ENCODE results near the gene C19orf67.

C19orf67 gene

DNA sequence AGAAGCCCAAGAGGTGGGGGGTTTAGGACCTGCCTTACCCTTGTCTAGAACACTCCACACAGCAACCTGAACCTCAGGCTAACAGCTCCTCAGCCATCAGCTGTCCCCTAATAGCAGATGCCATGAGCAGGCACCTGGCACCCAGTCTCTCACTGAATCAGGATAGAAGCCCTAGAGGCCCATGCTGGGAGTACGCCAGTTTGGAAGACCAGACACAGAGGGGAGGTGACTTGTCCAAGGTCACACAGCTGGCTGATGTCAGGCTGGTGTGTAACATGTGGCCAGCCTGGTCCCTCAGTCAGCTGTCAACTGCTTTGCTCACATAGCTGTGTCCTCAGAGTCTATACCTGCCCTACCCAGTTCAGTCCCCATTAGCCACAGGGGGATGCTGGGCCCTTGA lies 17.7 kb upstream of the C19orf67 start (continued):
- TF ChIP-seq YY1 (tag by site-specific recombination; IDR thresholded peaks at IDR 0.05) (no peak), ZNF302 (tag by site-specific recombination; IDR thresholded peaks at IDR 0.05; ENCODE audit: low read depth) (no peak), ZNF530 (tag by site-specific recombination; IDR thresholded peaks at IDR 0.05; ENCODE audit: low read depth) (no peak), ZNF324 (tag by site-specific recombination; IDR thresholded peaks at IDR 0.05) (no peak), ZNF16 (tag by site-specific recombination; IDR thresholded peaks at IDR 0.05; ENCODE audit: low read depth) (no peak), ZNF707 (tag by site-specific recombination; IDR thresholded peaks at IDR 0.05) (no peak), FEZF1 (tag by site-specific recombination; IDR thresholded peaks at IDR 0.05) (no peak)
- TF ChIP-seq, protein P1, sequence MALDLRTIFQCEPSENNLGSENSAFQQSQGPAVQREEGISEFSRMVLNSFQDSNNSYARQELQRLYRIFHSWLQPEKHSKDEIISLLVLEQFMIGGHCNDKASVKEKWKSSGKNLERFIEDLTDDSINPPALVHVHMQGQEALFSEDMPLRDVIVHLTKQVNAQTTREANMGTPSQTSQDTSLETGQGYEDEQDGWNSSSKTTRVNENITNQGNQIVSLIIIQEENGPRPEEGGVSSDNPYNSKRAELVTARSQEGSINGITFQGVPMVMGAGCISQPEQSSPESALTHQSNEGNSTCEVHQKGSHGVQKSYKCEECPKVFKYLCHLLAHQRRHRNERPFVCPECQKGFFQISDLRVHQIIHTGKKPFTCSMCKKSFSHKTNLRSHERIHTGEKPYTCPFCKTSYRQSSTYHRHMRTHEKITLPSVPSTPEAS (tag by site-specific recombination; IDR thresholded peaks at IDR 0.05), result no peak
- TF ChIP-seq, protein P2, sequence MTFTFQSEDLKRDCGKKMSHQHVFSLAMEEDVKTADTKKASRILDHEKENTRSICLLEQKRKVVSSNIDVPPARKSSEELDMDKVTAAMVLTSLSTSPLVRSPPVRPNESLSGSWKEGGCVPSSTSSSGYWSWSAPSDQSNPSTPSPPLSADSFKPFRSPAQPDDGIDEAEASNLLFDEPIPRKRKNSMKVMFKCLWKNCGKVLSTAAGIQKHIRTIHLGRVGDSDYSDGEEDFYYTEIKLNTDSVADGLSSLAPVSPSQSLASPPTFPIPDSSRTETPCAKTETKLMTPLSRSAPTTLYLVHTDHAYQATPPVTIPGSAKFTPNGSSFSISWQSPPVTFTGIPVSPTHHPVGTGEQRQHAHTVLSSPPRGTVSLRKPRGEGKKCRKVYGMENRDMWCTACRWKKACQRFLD (tag by site-specific recombination; IDR thresholded peaks at IDR 0.05), result no peak
- TF ChIP-seq, protein P3, sequence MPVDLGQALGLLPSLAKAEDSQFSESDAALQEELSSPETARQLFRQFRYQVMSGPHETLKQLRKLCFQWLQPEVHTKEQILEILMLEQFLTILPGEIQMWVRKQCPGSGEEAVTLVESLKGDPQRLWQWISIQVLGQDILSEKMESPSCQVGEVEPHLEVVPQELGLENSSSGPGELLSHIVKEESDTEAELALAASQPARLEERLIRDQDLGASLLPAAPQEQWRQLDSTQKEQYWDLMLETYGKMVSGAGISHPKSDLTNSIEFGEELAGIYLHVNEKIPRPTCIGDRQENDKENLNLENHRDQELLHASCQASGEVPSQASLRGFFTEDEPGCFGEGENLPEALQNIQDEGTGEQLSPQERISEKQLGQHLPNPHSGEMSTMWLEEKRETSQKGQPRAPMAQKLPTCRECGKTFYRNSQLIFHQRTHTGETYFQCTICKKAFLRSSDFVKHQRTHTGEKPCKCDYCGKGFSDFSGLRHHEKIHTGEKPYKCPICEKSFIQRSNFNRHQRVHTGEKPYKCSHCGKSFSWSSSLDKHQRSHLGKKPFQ (tag by site-specific recombination; IDR thresholded peaks at IDR 0.05), result no peak

DNA sequence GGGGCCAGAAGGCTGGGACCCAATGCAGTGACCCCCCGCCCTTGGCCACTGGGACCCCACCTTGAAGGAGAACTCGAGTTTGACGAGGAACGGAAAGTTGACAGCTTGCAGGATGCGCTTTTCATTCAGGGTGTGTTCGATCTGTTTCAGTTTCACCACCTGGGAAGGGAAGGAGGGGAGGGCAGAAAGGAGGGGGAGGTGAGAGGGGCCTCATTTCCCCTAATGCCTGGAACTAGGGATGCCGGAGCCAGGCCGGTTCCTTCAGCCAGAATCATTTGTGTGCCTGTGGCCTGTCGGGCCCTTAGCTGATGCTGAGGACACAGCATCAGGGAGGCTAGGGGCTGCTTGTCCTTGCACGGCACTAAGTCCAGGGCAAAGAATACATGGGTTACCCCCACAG lies 17.2 kb upstream of the C19orf67 start:
- Histone ChIP-seq H3K9me3 (ENCODE audit: control insufficient read depth, insufficient read depth, low read depth, low read length) (no peaks in the 10 kb centered on the region), H3K27ac (ENCODE audit: extremely low read depth, low read depth, low read length) (no peak overlapping the region), H3K4me1 (ENCODE audit: control insufficient read depth, insufficient read depth, low read length) (no peaks in the 10 kb centered on the region), H3K36me3 (ENCODE audit: control insufficient read depth in 2 of 2, insufficient read depth in 1 of 2, low read length in 2 of 2) (peaks cover 26 to 64% of the 10 kb centered on the region in 2 experiments; a peak in 2 of 3 replicates), H3K4me3 (ENCODE audit: low read depth, low read length) (no peak overlapping the region)
- POLR2A ChIA-PET, result interaction anchor here (1.8 kb wide), 1 partner anchor 34 kb away, joined by 5 read pairs; the partner anchor contains the start of gene ASF1B
- CTCF ChIA-PET, result interaction anchor here (0.6 kb wide), 1 partner anchor 218 kb away, joined by 5 read pairs; no protein-coding TSS in a partner anchor
- TF ChIP-seq ZNF146 (tag by site-specific recombination; IDR thresholded peaks at IDR 0.05) (no peak), ZIC2 (tag by site-specific recombination; IDR thresholded peaks at IDR 0.05) (no peak), MZF1 (tag by site-specific recombination; IDR thresholded peaks at IDR 0.05; ENCODE audit: borderline replicate concordance) (no peak), ZNF473 (tag by site-specific recombination; IDR thresholded peaks at IDR 0.05) (no peak), OSR2 (tag by site-specific recombination; IDR thresholded peaks at IDR 0.05) (no peak), KLF16 (tag by site-specific recombination; IDR thresholded peaks at IDR 0.05) (no peak), ZNF157 (tag by site-specific recombination; IDR thresholded peaks at IDR 0.05) (no peak), ZNF37A (tag by site-specific recombination; IDR thresholded peaks at IDR 0.05) (no peak), OVOL3 (tag by site-specific recombination; IDR thresholded peaks at IDR 0.05) (no peak)
- TF ChIP-seq, protein P4, sequence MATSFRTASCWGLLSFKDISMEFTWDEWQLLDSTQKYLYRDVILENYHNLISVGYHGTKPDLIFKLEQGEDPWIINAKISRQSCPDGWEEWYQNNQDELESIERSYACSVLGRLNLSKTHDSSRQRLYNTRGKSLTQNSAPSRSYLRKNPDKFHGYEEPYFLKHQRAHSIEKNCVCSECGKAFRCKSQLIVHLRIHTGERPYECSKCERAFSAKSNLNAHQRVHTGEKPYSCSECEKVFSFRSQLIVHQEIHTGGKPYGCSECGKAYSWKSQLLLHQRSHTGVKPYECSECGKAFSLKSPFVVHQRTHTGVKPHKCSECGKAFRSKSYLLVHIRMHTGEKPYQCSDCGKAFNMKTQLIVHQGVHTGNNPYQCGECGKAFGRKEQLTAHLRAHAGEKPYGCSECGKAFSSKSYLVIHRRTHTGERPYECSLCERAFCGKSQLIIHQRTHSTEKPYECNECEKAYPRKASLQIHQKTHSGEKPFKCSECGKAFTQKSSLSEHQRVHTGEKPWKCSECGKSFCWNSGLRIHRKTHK (tag by site-specific recombination; IDR thresholded peaks at IDR 0.05), result no peak
- TF ChIP-seq, protein P5, sequence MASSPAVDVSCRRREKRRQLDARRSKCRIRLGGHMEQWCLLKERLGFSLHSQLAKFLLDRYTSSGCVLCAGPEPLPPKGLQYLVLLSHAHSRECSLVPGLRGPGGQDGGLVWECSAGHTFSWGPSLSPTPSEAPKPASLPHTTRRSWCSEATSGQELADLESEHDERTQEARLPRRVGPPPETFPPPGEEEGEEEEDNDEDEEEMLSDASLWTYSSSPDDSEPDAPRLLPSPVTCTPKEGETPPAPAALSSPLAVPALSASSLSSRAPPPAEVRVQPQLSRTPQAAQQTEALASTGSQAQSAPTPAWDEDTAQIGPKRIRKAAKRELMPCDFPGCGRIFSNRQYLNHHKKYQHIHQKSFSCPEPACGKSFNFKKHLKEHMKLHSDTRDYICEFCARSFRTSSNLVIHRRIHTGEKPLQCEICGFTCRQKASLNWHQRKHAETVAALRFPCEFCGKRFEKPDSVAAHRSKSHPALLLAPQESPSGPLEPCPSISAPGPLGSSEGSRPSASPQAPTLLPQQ (tag by site-specific recombination; IDR thresholded peaks at IDR 0.05), result no peak
- TF ChIP-seq, protein P6, sequence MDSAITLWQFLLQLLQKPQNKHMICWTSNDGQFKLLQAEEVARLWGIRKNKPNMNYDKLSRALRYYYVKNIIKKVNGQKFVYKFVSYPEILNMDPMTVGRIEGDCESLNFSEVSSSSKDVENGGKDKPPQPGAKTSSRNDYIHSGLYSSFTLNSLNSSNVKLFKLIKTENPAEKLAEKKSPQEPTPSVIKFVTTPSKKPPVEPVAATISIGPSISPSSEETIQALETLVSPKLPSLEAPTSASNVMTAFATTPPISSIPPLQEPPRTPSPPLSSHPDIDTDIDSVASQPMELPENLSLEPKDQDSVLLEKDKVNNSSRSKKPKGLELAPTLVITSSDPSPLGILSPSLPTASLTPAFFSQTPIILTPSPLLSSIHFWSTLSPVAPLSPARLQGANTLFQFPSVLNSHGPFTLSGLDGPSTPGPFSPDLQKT (IDR thresholded peaks at IDR 0.05; ENCODE audit: borderline replicate concordance, low read depth, low read length), result no peak
- TF ChIP-seq, protein P7, sequence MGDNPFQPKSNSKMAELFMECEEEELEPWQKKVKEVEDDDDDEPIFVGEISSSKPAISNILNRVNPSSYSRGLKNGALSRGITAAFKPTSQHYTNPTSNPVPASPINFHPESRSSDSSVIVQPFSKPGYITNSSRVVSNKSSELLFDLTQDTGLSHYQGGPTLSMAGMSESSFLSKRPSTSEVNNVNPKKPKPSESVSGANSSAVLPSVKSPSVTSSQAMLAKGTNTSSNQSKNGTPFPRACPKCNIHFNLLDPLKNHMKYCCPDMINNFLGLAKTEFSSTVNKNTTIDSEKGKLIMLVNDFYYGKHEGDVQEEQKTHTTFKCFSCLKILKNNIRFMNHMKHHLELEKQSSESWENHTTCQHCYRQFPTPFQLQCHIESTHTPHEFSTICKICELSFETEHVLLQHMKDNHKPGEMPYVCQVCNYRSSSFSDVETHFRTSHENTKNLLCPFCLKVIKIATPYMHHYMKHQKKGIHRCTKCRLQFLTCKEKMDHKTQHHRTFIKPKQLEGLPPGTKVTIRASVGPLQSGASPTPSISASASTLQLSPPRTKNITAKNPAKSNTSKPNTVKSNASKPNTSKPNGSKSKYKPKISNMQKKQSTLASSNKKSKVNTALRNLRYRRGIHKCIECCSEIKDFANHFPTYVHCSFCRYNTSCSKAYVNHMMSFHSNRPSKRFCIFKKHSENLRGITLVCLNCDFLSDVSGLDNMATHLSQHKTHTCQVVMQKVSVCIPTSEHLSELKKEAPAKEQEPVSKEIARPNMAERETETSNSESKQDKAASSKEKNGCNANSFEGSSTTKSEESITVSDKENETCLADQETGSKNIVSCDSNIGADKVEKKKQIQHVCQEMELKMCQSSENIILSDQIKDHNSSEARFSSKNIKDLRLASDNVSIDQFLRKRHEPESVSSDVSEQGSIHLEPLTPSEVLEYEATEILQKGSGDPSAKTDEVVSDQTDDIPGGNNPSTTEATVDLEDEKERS (tag by site-specific recombination; IDR thresholded peaks at IDR 0.05), result no peak
- TF ChIP-seq, protein P8, sequence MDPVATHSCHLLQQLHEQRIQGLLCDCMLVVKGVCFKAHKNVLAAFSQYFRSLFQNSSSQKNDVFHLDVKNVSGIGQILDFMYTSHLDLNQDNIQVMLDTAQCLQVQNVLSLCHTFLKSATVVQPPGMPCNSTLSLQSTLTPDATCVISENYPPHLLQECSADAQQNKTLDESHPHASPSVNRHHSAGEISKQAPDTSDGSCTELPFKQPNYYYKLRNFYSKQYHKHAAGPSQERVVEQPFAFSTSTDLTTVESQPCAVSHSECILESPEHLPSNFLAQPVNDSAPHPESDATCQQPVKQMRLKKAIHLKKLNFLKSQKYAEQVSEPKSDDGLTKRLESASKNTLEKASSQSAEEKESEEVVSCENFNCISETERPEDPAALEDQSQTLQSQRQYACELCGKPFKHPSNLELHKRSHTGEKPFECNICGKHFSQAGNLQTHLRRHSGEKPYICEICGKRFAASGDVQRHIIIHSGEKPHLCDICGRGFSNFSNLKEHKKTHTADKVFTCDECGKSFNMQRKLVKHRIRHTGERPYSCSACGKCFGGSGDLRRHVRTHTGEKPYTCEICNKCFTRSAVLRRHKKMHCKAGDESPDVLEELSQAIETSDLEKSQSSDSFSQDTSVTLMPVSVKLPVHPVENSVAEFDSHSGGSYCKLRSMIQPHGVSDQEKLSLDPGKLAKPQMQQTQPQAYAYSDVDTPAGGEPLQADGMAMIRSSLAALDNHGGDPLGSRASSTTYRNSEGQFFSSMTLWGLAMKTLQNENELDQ (tag by site-specific recombination; IDR thresholded peaks at IDR 0.05; ENCODE audit: low read depth), result no peak
